ENCODE data around the gene SLC4A4.
A peak's percentile ranks its signal among the peaks of the same experiment; 100 is the strongest.

SLC4A4 gene

DNA sequence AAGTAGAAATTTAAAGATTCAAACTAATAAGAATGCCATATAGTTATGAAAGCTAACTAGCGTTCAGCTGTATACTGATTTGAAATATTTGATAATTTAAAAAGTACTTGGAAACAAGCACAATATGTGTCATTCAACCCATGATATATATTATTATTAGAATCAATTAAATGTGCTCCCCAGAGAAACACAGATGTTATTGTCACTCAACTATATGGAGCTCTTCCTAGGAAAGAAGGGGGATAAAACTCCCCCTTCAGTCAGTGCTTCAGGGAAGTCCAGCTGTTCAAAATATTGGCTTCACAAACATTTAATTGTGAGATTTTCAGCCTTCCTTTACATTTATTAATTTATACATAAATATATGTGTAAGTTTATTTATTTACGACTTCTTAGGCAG, 135.9 kb downstream of the SLC4A4 start:
- no peak for DNase-seq

DNA sequence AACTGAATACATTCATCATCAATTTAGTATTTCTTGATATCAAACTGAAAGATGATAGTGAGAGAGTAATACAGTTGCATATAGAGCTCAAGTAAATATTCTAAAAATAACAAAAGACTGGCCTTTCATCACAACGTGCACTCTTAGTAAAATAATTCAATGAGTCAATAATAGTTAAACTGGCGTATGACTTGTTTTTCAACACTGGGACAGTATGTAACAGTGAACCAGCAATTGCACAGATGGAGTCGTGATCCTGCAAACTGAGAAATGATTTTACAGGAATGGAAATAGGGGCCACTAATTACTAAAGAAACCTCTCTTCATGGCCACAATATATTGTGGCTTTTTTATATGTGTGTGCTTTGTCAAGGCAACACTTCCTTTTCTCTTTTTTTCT, 137.4 kb downstream of the SLC4A4 start:
- no peak for DNase-seq

DNA sequence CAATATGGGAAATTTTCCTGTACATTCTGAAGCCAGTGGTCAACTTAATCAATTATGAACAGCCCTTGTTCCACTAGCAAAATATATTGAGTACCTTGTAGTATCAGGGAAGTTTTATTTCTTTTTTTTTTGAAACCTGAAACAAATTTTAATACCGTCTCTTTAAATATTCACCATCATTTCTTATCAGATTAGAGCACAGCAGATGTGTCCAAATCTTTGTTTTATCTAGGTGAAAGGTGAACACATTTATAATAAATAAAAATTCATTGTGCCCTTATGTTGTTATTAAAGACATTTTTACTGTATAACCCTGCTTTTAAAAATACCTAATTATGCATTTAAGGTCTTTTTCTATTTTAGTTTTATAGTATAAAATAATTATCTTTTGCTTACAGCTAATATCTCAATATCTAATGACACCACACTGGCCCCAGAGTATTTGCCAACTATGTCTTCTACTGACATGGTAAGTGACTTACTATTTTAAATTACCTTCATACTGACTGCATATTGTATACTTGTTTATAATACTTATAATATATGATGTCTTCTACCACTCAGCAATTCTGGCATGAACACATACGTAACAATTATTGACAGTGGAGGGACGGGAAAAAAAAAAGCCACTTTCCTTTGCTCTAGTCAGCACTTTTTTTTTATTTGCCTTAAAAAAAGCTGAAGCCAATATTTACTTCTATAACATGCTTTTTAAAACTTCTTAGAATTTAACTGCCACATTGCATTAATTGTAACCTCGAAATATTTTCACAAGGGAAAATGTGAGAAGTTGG, 147.9 kb downstream of the SLC4A4 start:
- DNase-seq = no peak

DNA sequence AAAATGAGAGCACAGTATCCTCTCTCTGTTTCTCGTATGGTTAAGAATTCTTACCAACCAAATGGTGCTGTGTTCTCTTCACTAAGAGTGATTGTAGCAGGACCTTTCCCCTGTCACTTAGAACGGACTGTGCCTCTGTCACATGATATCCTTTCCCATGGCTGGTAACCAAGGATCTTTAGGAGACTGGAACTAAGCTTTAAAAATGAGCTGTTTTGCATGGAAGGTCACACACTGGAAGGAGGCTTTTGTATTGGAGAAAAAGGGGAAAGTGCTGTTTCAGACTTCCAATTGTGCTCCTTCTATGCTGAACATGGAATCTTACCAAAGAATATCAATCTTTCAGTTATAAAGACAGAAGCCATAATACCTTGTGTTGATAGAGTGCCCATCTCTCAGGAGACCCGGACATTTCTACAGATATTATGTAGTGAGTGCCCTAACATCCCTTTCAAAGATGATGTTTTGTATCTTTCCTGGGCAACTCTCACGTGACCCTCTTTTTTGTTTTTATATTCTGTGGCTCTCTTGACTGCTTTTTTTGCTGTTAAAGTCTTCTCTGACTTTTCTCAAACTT, 148.6 kb downstream of the SLC4A4 start:
- no peak for DNase-seq

GRCh38 chr4:71494539-71494938, 155.7 kb downstream of the SLC4A4 start:
- DNase-seq = no peak

DNA sequence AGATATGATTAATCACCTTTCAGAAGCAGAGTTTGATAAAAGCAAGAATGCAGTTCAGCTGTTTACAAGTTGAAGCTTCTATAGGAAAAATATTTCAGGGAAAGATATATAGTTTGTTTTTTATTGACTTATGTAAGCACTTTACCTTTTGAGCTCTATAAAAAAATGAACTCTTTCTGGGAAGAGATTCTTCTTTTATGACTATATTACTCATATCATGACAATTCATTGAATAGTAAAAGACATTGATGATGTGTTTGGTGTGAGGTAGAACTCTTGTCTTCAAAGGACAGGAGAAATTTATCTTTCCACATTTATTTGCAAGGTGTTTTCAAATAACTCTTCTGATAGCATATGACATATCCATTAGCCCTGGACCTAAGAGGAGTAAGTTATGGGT, 156.6 kb downstream of the SLC4A4 start:
- DNase-seq = no peak

GRCh38 chr4:71497078-71497477, 158.3 kb downstream of the SLC4A4 start:
- no peak for DNase-seq

GRCh38 chr4:71498002-71498401, 159.2 kb downstream of the SLC4A4 start:
- peak; percentile 21 for DNase-seq

DNA sequence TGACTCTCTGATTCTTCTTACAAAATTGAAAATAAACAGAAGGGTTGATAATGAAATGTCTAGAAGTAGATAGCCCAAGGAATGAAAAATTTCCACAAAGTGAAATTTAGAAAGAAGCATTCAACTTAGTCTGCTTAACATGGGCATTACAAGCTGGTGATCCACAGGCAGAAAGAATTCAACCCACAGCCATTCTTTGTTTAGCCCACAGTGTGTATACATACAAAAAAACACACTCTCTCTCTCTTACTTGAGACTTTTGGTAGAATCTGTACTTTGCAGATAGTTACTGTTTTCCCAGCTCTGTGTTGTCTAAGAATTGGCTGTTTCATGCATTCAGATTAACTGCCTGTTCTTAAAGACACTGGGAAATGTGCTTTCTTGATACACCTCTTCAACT, 159.8 kb downstream of the SLC4A4 start:
- DNase-seq = no peak

- no peak for DNase-seq
Observed at GRCh38 chr4:71501992-71502391, 163.2 kb downstream of the SLC4A4 start.

DNA sequence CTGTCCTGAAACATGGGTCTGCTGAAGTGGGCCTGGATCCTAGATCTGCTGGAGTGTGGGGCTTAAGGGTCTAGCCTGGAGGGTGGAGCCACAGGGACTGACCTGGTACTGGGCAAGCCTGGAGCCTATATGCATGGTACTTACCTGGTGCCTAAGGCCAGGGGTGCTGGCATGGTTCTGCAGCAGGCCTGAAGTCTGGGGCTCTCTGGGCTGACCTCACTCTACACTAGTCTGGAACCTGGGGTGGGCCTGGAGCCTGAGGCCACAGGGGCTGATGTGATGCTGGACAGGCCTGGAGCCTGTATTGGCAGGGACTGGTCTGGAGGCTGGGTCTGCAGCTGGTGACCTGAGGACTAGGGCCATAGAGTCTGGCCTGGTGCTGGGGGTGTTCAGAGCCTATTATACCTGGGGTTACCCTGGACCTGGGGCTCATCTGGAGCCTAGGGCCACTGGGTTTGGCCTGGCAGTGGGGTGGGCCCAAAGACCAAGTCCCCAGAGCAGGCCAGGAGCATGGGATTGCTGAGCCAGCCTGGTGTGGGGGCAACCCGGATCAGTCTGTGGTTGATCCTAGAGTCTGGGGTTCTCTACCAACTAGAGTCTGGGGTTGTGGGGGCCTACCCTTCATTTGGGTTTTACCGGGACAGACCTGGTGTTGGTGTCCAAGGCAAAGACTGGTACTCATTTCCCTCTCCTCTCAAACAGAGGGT, 179.6 kb downstream of the SLC4A4 start:
- DNase-seq = no peak

- no peak for DNase-seq
Observed at GRCh38 chr4:71520308-71520707, 181.5 kb downstream of the SLC4A4 start.

DNA sequence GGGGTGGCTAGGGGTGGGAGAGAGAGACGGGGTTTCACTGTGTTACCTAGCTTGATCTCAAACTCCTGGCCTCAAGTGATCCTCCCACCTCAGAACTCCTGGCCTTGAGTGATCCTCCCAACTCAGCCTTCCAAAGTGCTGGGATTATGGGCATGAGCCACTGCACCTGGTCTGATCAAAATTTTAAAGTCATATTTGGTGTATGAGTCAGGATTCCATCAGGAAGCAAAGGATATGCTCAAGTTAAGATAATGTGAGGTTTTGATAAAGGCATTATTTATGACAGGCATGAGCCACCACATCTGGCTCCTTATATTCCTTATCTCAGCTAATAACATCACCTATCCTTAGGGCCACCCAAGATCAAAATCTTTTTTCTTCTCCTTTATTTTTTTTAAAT, 182.0 kb downstream of the SLC4A4 start:
- no peak for DNase-seq

GRCh38 chr4:71524756-71525155, 185.9 kb downstream of the SLC4A4 start:
- DNase-seq = peak; percentile 0

DNA sequence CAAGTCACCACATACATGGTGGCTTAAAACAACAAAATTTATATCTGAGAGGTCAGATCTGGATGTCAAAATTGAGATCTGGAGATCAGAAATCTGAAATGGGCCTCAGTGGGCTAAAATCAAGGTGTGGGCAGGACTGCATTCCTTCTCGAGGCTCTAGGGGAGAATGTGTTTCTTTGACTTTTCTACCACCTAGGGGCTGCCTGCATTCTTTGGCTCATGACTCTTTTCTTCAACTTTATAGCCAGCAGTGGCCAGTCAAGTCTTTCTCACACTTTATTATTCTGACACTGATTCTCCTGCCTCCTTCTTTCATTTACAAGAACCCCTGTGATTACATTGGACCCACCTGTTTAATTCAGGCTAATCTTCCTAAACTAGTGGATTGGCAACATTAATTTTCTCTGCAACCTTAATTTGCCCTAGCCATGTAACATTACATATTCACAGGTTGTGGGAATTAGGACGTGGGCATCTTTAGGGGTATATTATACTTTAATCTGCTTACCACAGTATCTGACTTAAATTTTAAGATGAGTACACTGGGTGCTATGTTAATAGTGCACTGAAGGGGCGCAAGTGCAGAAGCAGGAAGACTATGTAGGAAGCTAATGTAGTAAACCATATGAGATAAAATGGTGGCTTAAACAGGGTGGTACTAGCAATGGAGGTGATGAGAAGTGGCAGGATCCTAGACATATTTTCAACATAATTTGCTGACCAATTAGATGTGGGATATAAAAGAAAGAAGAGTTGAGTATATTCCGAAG, 188.0 kb downstream of the SLC4A4 start:
- no peak for DNase-seq

- no peak for DNase-seq
Observed at GRCh38 chr4:71532407-71532806, 193.6 kb downstream of the SLC4A4 start.

DNA sequence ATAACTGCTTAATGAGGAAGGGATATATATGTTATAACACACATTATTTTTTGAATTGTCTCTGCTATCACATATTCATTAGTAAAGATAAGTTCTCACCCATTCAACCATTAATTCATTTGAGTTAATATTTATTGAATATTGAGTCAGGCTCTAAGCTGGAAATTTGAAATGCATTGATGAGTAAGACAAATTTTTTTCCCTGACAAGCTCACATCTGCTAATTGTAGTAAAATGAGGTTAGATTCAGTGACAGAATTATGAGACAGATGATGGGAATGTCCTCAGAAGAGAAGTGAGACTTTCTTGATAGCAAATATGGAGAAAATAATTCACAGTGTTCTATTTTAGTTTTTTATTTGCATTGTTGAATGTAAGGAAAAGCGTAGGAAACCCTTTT, 194.3 kb downstream of the SLC4A4 start:
- DNase-seq = no peak

GRCh38 chr4:71537551-71538065, 198.8 kb downstream of the SLC4A4 start:
- DNase-seq = no peak

DNA sequence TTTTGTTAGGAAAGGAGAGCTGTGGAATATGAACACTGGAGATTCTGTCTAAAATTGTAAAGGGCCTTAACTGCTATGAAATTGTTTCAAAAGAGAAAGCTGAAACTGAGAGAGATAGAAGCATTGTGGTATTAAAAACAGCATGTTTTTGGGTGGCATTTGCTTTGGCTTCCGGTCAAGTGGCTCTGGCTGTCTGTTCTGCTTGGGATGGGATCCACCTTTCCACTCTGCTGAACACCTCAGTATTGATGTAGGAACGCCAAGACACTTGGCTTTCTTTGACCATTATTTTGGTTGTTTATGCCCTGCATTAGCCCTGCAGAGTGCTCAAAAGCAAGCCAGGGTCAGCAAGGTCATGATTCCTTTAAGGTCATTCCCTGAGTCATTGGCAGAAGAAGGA, 199.7 kb downstream of the SLC4A4 start:
- no peak for DNase-seq

DNA sequence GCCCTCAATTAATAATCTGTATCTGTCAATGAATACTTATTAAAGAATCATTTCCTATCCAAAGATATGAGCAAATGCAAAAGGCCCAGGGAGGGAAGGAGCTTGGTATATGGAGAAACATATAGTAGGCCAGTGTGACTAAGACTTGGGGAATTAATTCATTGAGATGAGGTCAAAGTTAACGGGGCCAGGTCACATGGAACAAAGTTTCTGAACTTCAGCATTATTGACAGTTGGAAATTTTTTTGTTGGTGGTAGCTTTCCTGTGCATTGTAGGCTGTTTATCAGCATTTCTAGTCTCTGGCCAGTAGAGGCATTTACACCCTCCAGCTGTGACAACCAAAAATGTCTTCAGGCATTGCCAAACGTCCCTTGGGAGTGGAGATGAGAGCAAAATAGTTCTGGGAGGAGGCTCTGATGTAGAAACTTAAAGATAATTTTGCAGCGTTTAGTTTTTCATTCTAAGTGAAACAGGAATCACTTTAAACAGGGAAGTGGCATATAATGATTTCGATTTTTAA, 202.0 kb downstream of the SLC4A4 start:
- DNase-seq = no peak

- DNase-seq = no peak
Observed at GRCh38 chr4:71541541-71541940, 202.7 kb downstream of the SLC4A4 start.

DNA sequence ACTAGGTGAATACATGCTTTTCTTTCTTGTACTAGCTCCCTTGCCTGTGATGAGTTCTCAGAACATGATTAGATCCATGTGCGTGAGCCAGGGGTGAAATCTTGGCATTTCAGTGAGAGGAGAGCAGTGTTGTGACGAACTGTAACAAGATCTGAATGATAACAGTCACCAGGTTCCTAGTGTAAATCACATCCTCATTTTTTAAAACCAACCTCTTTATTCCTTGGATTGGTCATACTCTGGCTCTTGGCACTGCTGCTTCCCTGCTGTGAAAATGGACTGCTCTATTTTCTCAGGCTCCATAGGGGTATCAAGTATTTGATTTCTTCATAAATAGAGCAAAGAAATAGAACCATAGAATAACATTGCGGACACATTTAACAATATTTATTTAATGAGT, 206.3 kb downstream of the SLC4A4 start:
- DNase-seq = peak; percentile 2
